HepG2 (cell line): ENCODE results near the gene ZER1. TPM values are rescaled to one million over a fixed set of nuclear protein-coding genes. Genes with fewer than 3 reads are reported as not detected.

Experiments used
- ATAC-seq: fragments of 200-7000 bp; cut with Tn5 transposase; 3 replicates; pipeline ENCODE4 v1.9.1; 2020; ENCODE audit warnings: mild to moderate bottlenecking, moderate library complexity
- BruUV-seq: library from RNA; stranded (reverse); fragments of 400-500 nt; replicated peaks from 2 replicates; lab custom pipeline; 2021; lab: Mats Ljungman, UMichigan
- CTCF ChIA-PET: fragments of 300-600 bp; formaldehyde crosslinking; extraction: SDS; loops from one replicate; lab custom pipeline; 2021; ENCODE audit warnings: low total read pairs, inconsistent platforms, low intra/inter-chr PET ratio; lab: Yijun Ruan, JAX
- POLR2A ChIA-PET: fragments of 350-600 bp; sonication (Branson Sonifier 250); formaldehyde crosslinking; loops from one replicate; lab custom pipeline; 2020; ENCODE audit warnings: antibody characterized with exemption, inconsistent platforms; lab: Yijun Ruan, JAX
- DNase-seq: peaks from one replicate; pipeline ENCODE4 v3.0.0-alpha.2; 2015; ENCODE audit warnings: low spot score
- FAIRE-seq: peaks from 3 replicates; lab custom pipeline; 2011; peaks lifted over from hg19 to GRCh38; lab: Jason Lieb, UNC
- H2AFZ ChIP-seq: one replicate; pipeline ENCODE4 v1.6.1; 2011; ENCODE audit warnings: low read length, inconsistent platforms
- H3K27ac ChIP-seq: fragments of 300-600 bp; 3 replicates; pipeline ENCODE4 v1.8.0; 2011; ENCODE audit warnings: mixed run types, mild to moderate bottlenecking, mixed read lengths, low read length, inconsistent platforms; ENCODE audit not compliant: insufficient read depth; ENCODE audit errors: extremely low read length
- H3K27me3 ChIP-seq, 2 experiments: fragments of 200-600 bp in 1 of 2; 2 replicates in 1 of 2; 3 replicates in 1 of 2; pipeline versions ENCODE4 v1.6.0 to v1.8.0; 2011; ENCODE audit warnings: low read length in 2 of 2, mild to moderate bottlenecking in 2 of 2, moderate library complexity in 2 of 2, inconsistent platforms in 1 of 2; ENCODE audit not compliant: insufficient read depth in 2 of 2, control insufficient read depth in 1 of 2
- H3K36me3 ChIP-seq, 2 experiments: fragments of 200-600 bp in 1 of 2; replicated peaks in 1 of 2; 2 replicates in 1 of 2; 3 replicates in 1 of 2; pipeline versions ENCODE4 v1.5.1 to v1.8.0; 2011; ENCODE audit warnings: low read length in 2 of 2, inconsistent platforms in 1 of 2; ENCODE audit not compliant: insufficient read depth in 2 of 2, control insufficient read depth in 1 of 2
- H3K4me1 ChIP-seq: 2 replicates; pipeline ENCODE4 v1.5.1; 2012; ENCODE audit warnings: low read length, inconsistent platforms; ENCODE audit not compliant: insufficient read depth
- H3K4me2 ChIP-seq: 2 replicates; pipeline ENCODE4 v1.6.0; 2011; ENCODE audit warnings: low read depth, low read length, inconsistent platforms
- H3K4me3 ChIP-seq, 3 experiments: fragments of 200-600 bp in 1 of 3; sonication (generic), shearing (Covaris generic) in 1 of 3; replicated peaks in 1 of 3; 2 replicates each; pipeline ENCODE4 v1.5.1; 2011 to 2016; ENCODE audit warnings: low read length in 3 of 3, inconsistent platforms in 2 of 3, low read depth in 2 of 3, mild to moderate bottlenecking in 2 of 3, control low read depth in 1 of 3, mixed read lengths in 1 of 3; ENCODE audit not compliant: insufficient read depth in 1 of 3
- H3K79me2 ChIP-seq: one replicate; pipeline ENCODE4 v1.6.1; 2011; ENCODE audit warnings: low read length, inconsistent platforms; ENCODE audit not compliant: insufficient read depth
- H3K9ac ChIP-seq: 2 replicates; pipeline ENCODE4 v1.6.0; 2011; ENCODE audit warnings: mild to moderate bottlenecking, low read depth, low read length, inconsistent platforms; ENCODE audit not compliant: insufficient read depth
- H3K9me3 ChIP-seq: 2 replicates; pipeline ENCODE4 v1.5.1; 2012; ENCODE audit warnings: mild to moderate bottlenecking, low read length
- H4K20me1 ChIP-seq: 2 replicates; pipeline ENCODE4 v1.6.0; 2011; ENCODE audit warnings: inconsistent platforms, mild to moderate bottlenecking, low read length, moderate library complexity; ENCODE audit not compliant: insufficient read depth
- EHMT2 ChIP-seq: fragments of 200-600 bp; sonication (generic); IDR thresholded peaks from 2 replicates; pipeline ENCODE4 v1.7.0; 2017; ENCODE audit warnings: antibody characterized with exemption, low read depth, low read length, borderline replicate concordance
- TP53 ChIP-seq: sonication (generic); formaldehyde crosslinking; conservative IDR thresholded peaks from 2 replicates; pipeline ENCODE4 v1.4.0; 2020; ENCODE audit warnings: missing genetic modification reagents
- ZNF24 ChIP-seq: fragments of 450-650 bp; IDR thresholded peaks from 2 replicates; pipeline ENCODE4 v1.6.1; 2017; ENCODE audit warnings: antibody characterized with exemption, mild to moderate bottlenecking
- ZNF296 ChIP-seq: sonication (generic); formaldehyde crosslinking; conservative IDR thresholded peaks from 2 replicates; pipeline ENCODE4 v1.5.0; 2020; ENCODE audit warnings: mild to moderate bottlenecking, missing genetic modification reagents
- WGBS: methylation state at CpG from one replicate; pipeline ENCODE4 v1.1.6; 2017; ENCODE audit warnings: low lambda C conversion rate; 5-methylcytosine and 5-hydroxymethylcytosine counted together
- in situ Hi-C: cut with HindIII; loops from 2 replicates; pipeline ENCODE4 v1.10.0; 2017; ENCODE audit warnings: low pct_unique_long_range_greater_than_20kb; ENCODE audit not compliant: extremely low pct_ligation_motif_present
- intact Hi-C: fragments of 100-400 bp; cut with micrococcal nuclease; formaldehyde crosslinking; loops from one replicate; pipeline ENCODE4 v1.10.0; 2022; ENCODE audit not compliant: unreplicated experiment
- polyA plus RNA-seq, 8 experiments: library from polyadenylated mRNA; depleted of rRNA in 3 of 8; stranded (reverse) in 7 of 8; unstranded in 1 of 8; fragments of >200 nt; fragmentation: Illumina TruSeq in 4 of 8; extraction: Trizol in 4 of 8; gene quantifications; 2 replicates each; pipeline versions ENCODE4 v1.2.1 to v1.2.3, GENCODE V29; 2011 to 2016; ENCODE audit warnings: low read depth in 4 of 8, missing spikeins in 1 of 8, mixed read lengths in 1 of 8; ENCODE audit not compliant: insufficient read depth in 1 of 8
- total RNA-seq, 5 experiments: library from RNA; depleted of rRNA; stranded (reverse); fragments of >200 nt; fragmentation: Illumina TruSeq; extraction: Trizol; gene quantifications; 2 replicates each; pipeline ENCODE4 v1.2.3, GENCODE V29; 2016; ENCODE audit warnings: low read depth in 1 of 5
- TF ChIP-seq, protein P1 (sequence below): sonication (generic); formaldehyde crosslinking; IDR thresholded peaks from 2 replicates; pipeline ENCODE4 v1.4.0; 2020; ENCODE audit warnings: mild to moderate bottlenecking, missing genetic modification reagents
- TF ChIP-seq, protein P2 (sequence below): sonication (generic); formaldehyde crosslinking; IDR thresholded peaks from 2 replicates; pipeline ENCODE4 v1.4.0; 2020; ENCODE audit warnings: missing genetic modification reagents, borderline replicate concordance

Gene ZER1
- total and polyA plus RNA-seq, 2 of the 13 experiments (the other 11 are each of a cell fraction or from before 2014, with no cell fraction given): 7.7 to 40.0 TPM

GRCh38 chr9:128718047-128718446 lies 53.7 kb downstream of the ZER1 start:
- DNase-seq (no peak), FAIRE-seq (no peak), ATAC-seq (no peak; the same call in 2 of the 3 replicates)
- in situ Hi-C loops (no loop called here), intact Hi-C loops (no loop called here)
- Histone ChIP-seq H3K4me2 (no peak overlapping the region), H3K9me3 (no peaks in the 10 kb centered on the region), H3K36me3 (peaks cover 7 to 19% of the 10 kb centered on the region in 2 experiments; a peak in 3 of 5 replicates), H4K20me1 (no peaks in the 10 kb centered on the region), H3K79me2 (no peaks in the 10 kb centered on the region), H3K4me1 (peaks cover 16% of the 10 kb centered on the region), H3K4me3 (no peak overlapping the region), H2AFZ (no peak overlapping the region), H3K9ac (no peak overlapping the region), H3K27me3 (no peaks in the 10 kb centered on the region), H3K27ac (peak overlapping the region; percentile 38)
- no peak for TF ChIP-seq TP53 (CRISPR knock-in tag)
- no peak for TF ChIP-seq EHMT2
- TF ChIP-seq, protein P1, sequence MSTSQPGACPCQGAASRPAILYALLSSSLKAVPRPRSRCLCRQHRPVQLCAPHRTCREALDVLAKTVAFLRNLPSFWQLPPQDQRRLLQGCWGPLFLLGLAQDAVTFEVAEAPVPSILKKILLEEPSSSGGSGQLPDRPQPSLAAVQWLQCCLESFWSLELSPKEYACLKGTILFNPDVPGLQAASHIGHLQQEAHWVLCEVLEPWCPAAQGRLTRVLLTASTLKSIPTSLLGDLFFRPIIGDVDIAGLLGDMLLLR (CRISPR knock-in tag): no peak
- TF ChIP-seq ZNF24: no peak
- TF ChIP-seq, protein P2, sequence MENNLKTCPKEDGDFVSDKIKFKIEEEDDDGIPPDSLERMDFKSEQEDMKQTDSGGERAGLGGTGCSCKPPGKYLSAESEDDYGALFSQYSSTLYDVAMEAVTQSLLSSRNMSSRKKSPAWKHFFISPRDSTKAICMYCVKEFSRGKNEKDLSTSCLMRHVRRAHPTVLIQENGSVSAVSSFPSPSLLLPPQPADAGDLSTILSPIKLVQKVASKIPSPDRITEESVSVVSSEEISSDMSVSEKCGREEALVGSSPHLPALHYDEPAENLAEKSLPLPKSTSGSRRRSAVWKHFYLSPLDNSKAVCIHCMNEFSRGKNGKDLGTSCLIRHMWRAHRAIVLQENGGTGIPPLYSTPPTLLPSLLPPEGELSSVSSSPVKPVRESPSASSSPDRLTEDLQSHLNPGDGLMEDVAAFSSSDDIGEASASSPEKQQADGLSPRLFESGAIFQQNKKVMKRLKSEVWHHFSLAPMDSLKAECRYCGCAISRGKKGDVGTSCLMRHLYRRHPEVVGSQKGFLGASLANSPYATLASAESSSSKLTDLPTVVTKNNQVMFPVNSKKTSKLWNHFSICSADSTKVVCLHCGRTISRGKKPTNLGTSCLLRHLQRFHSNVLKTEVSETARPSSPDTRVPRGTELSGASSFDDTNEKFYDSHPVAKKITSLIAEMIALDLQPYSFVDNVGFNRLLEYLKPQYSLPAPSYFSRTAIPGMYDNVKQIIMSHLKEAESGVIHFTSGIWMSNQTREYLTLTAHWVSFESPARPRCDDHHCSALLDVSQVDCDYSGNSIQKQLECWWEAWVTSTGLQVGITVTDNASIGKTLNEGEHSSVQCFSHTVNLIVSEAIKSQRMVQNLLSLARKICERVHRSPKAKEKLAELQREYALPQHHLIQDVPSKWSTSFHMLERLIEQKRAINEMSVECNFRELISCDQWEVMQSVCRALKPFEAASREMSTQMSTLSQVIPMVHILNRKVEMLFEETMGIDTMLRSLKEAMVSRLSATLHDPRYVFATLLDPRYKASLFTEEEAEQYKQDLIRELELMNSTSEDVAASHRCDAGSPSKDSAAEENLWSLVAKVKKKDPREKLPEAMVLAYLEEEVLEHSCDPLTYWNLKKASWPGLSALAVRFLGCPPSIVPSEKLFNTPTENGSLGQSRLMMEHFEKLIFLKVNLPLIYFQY: no peak
- TF ChIP-seq ZNF296 (CRISPR knock-in tag): no peak
- ChIA-PET CTCF (no interaction called here), POLR2A (interaction anchor here (0.6 kb wide), 1 partner anchor 23 kb away, joined by 3 read pairs; no protein-coding TSS in a partner anchor)
- WGBS: 61% methylated on average over 8 of the region's 8 CpGs
- BruUV-seq: no TSS peak
